ENCODE data around the gene EVI2A.
"Not testable (repeated sequence)": the region's sequence is repeated elsewhere in the genome, so short reads cannot be mapped to it uniquely, and the experiment has no call there.

EVI2A gene

GRCh38 chr17:31321481-31321880 lies at the start of gene EVI2A:
TSS of gene EVI2A (minus strand) at chr17:31321622. CDS start at chr17:31319013, 2,609 bp downstream.
- DNase-seq (ENCODE audit: low read depth), result peak; percentile 58

- no peak for DNase-seq (ENCODE audit: low read depth)
Measured at GRCh38 chr17:31369266-31369665, 47.8 kb upstream of the EVI2A start.

- no peak for DNase-seq (ENCODE audit: low read depth)
Measured at GRCh38 chr17:31366088-31366487, 44.7 kb upstream of the EVI2A start.

- DNase-seq (ENCODE audit: low read depth), result no peak
Measured at GRCh38 chr17:31364012-31364411, 42.6 kb upstream of the EVI2A start.

- no peak for DNase-seq (ENCODE audit: low read depth)
Measured at GRCh38 chr17:31357839-31358394, 36.5 kb upstream of the EVI2A start.

GRCh38 chr17:31357091-31357490 lies 35.7 kb upstream of the EVI2A start:
- DNase-seq (ENCODE audit: low read depth), result no peak

- DNase-seq (ENCODE audit: low read depth), result no peak
Measured at GRCh38 chr17:31355935-31356334, 34.5 kb upstream of the EVI2A start.

- DNase-seq (ENCODE audit: low read depth), result no peak
Measured at GRCh38 chr17:31349454-31349853, 28.0 kb upstream of the EVI2A start.

- DNase-seq (ENCODE audit: low read depth), result not testable (repeated sequence)
Measured at GRCh38 chr17:31345191-31345747, 23.8 kb upstream of the EVI2A start.

GRCh38 chr17:31339906-31340661 lies 18.7 kb upstream of the EVI2A start:
- no peak for DNase-seq (ENCODE audit: low read depth)

- no peak for DNase-seq (ENCODE audit: low read depth)
Measured at GRCh38 chr17:31329221-31329620, 7.8 kb upstream of the EVI2A start.

- DNase-seq (ENCODE audit: low read depth), result no peak
Measured at GRCh38 chr17:31328160-31328535, 6.7 kb upstream of the EVI2A start.

GRCh38 chr17:31327534-31328159 lies 6.2 kb upstream of the EVI2A start:
- no peak for DNase-seq (ENCODE audit: low read depth)

- DNase-seq (ENCODE audit: low read depth), result no peak
Measured at GRCh38 chr17:31323551-31323950, 2.1 kb upstream of the EVI2A start.

- no peak for DNase-seq (ENCODE audit: low read depth)
Measured at GRCh38 chr17:31321966-31322365, 544 bp upstream of the EVI2A start.

- no peak for DNase-seq (ENCODE audit: low read depth)
Measured at GRCh38 chr17:31320791-31321190, 631 bp downstream of the EVI2A start.

- no peak for DNase-seq (ENCODE audit: low read depth)
Measured at GRCh38 chr17:31320241-31320640, 1.2 kb downstream of the EVI2A start.

- no peak for DNase-seq (ENCODE audit: low read depth)
Measured at GRCh38 chr17:31318851-31319661, 2.4 kb downstream of the EVI2A start.

- DNase-seq (ENCODE audit: low read depth), result peak; percentile 47
Measured at GRCh38 chr17:31318298-31318801, 3.1 kb downstream of the EVI2A start.

- DNase-seq (ENCODE audit: low read depth), result no peak
Measured at GRCh38 chr17:31314782-31315100, 6.7 kb downstream of the EVI2A start.

- DNase-seq (ENCODE audit: low read depth), result no peak
Measured at GRCh38 chr17:31313982-31314781, 7.2 kb downstream of the EVI2A start, which contains the start of gene EVI2B. TSS of gene EVI2B (minus strand) at chr17:31314054. CDS start at chr17:31305609, 8,445 bp downstream.

Data from activated T-cell treated with anti-CD3 and anti-CD28 coated beads for 48 hours (primary cell).